ENCODE results near the gene STX11. TPM values are rescaled to one million over a fixed set of nuclear protein-coding genes. Genes with fewer than 3 reads are reported as not detected.

The STX11 gene
- polyA plus RNA-seq, 2 of the 4 experiments (the other 2 are of a cell fraction): 0.36 to 0.78 TPM

DNA sequence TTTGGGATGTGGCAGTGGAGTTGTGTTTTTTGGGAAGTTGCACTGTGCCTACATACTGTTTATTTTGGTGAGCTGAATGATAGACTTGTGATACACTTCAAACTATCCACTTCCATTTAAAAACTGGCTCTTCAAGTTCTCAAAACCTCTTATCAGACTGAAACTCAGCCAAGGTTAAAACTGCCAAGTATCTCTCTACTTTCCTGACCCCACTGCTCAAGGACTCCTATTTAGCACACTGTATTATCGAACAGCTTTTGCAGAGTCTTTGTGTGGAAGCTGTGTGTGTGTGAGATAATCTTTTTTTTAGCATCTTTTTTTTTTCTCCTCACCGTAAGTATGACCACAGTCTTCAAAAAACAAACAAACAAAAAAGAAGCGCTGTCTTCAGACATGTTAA, 21.1 kb downstream of the STX11 start:
- ChIA-PET CTCF (no interaction called here), POLR2A (no interaction called here)
- FAIRE-seq (no peak), ATAC-seq (no peak), DNase-seq (ENCODE audit: low read depth in 1 of 2, low spot score in 1 of 2) (no peak)
- no peaks in the 10 kb centered on the region for H3K4me1 ChIP-seq
- no peak overlapping the region for H3K4me2 ChIP-seq
- TF ChIP-seq CEBPB (IDR thresholded peaks at IDR 0.05) (no peak), EHMT2 (IDR thresholded peaks at IDR 0.05; ENCODE audit: low read depth) (no peak), PHF8 (IDR thresholded peaks at IDR 0.05; ENCODE audit: borderline replicate concordance, low read depth) (no peak), CBX2 (IDR thresholded peaks at IDR 0.05; ENCODE audit: borderline replicate concordance, low read depth) (no peak)
- TF ChIP-seq, protein P1, sequence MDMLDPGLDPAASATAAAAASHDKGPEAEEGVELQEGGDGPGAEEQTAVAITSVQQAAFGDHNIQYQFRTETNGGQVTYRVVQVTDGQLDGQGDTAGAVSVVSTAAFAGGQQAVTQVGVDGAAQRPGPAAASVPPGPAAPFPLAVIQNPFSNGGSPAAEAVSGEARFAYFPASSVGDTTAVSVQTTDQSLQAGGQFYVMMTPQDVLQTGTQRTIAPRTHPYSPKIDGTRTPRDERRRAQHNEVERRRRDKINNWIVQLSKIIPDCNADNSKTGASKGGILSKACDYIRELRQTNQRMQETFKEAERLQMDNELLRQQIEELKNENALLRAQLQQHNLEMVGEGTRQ (IDR thresholded peaks at IDR 0.05): no peak
- H3K27ac ChIP-seq: no peak overlapping the region
- H3K9me3 ChIP-seq: no peaks in the 10 kb centered on the region
- H3K4me3 ChIP-seq: no peak overlapping the region
- WGBS (ENCODE audit: missing lambda C conversion rate): 73% methylated on average over 3 of the region's 3 CpGs

DNA sequence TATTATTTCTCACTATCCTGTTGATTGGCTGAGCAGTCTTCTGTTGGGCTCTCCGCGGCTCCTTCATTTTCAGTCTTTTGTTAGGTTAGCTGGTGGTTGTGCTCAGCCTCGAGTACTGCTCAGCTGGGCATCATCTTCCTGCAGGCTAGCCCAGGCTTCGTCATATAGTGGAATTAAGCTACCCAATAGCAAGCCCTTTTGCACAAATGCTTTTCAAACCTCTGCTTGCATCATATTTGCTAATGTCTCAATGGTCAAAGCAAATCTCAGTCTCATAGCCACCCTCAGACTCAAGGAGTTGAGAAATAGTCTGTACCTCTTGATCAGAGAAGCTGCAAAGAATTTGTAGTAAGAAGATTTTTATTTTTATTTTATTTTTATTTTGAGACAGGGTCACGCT, 23.7 kb downstream of the STX11 start:
- H3K4me2 ChIP-seq: no peak overlapping the region
- ATAC-seq: no peak
- no peak for FAIRE-seq
- H3K4me3 ChIP-seq: no peak overlapping the region
- ChIA-PET POLR2A (no interaction called here), CTCF (interaction anchor here (1.9 kb wide), 1 partner anchor 12 kb away, joined by 4 read pairs; no protein-coding TSS in a partner anchor)
- no peaks in the 10 kb centered on the region for H3K9me3 ChIP-seq
- no peaks in the 10 kb centered on the region for H3K4me1 ChIP-seq
- TF ChIP-seq GATA3 (IDR thresholded peaks at IDR 0.05; ENCODE audit: borderline replicate concordance): no peak
- TF ChIP-seq, protein P2, sequence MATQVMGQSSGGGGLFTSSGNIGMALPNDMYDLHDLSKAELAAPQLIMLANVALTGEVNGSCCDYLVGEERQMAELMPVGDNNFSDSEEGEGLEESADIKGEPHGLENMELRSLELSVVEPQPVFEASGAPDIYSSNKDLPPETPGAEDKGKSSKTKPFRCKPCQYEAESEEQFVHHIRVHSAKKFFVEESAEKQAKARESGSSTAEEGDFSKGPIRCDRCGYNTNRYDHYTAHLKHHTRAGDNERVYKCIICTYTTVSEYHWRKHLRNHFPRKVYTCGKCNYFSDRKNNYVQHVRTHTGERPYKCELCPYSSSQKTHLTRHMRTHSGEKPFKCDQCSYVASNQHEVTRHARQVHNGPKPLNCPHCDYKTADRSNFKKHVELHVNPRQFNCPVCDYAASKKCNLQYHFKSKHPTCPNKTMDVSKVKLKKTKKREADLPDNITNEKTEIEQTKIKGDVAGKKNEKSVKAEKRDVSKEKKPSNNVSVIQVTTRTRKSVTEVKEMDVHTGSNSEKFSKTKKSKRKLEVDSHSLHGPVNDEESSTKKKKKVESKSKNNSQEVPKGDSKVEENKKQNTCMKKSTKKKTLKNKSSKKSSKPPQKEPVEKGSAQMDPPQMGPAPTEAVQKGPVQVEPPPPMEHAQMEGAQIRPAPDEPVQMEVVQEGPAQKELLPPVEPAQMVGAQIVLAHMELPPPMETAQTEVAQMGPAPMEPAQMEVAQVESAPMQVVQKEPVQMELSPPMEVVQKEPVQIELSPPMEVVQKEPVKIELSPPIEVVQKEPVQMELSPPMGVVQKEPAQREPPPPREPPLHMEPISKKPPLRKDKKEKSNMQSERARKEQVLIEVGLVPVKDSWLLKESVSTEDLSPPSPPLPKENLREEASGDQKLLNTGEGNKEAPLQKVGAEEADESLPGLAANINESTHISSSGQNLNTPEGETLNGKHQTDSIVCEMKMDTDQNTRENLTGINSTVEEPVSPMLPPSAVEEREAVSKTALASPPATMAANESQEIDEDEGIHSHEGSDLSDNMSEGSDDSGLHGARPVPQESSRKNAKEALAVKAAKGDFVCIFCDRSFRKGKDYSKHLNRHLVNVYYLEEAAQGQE (IDR thresholded peaks at IDR 0.05): no peak
- no peak for TF ChIP-seq MAZ (IDR thresholded peaks at IDR 0.05; ENCODE audit: borderline replicate concordance, low read depth, low read length)
- TF ChIP-seq CHD4 (IDR thresholded peaks at IDR 0.05; ENCODE audit: borderline replicate concordance): no peak
- TF ChIP-seq EHF (CRISPR knock-in tag; IDR thresholded peaks at IDR 0.05): no peak
- no peak for TF ChIP-seq NPAS2 (CRISPR knock-in tag; IDR thresholded peaks at IDR 0.05; ENCODE audit: borderline replicate concordance)
- TF ChIP-seq ZFP36 (IDR thresholded peaks at IDR 0.05; ENCODE audit: borderline replicate concordance, partially characterized antibody): no peak
- TF ChIP-seq ZSCAN20 (CRISPR knock-in tag; IDR thresholded peaks at IDR 0.05): no peak
- TF ChIP-seq, protein P3, sequence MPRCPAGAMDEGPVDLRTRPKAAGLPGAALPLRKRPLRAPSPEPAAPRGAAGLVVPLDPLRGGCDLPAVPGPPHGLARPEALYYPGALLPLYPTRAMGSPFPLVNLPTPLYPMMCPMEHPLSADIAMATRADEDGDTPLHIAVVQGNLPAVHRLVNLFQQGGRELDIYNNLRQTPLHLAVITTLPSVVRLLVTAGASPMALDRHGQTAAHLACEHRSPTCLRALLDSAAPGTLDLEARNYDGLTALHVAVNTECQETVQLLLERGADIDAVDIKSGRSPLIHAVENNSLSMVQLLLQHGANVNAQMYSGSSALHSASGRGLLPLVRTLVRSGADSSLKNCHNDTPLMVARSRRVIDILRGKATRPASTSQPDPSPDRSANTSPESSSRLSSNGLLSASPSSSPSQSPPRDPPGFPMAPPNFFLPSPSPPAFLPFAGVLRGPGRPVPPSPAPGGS (IDR thresholded peaks at IDR 0.05): no peak
- TF ChIP-seq, protein P4, sequence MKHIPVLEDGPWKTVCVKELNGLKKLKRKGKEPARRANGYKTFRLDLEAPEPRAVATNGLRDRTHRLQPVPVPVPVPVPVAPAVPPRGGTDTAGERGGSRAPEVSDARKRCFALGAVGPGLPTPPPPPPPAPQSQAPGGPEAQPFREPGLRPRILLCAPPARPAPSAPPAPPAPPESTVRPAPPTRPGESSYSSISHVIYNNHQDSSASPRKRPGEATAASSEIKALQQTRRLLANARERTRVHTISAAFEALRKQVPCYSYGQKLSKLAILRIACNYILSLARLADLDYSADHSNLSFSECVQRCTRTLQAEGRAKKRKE (CRISPR knock-in tag; IDR thresholded peaks at IDR 0.05; ENCODE audit: low read depth): no peak
- TF ChIP-seq RNF2 (IDR thresholded peaks at IDR 0.05; ENCODE audit: borderline replicate concordance, low read depth): no peak
- TF ChIP-seq, protein P5, sequence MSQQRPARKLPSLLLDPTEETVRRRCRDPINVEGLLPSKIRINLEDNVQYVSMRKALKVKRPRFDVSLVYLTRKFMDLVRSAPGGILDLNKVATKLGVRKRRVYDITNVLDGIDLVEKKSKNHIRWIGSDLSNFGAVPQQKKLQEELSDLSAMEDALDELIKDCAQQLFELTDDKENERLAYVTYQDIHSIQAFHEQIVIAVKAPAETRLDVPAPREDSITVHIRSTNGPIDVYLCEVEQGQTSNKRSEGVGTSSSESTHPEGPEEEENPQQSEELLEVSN (IDR thresholded peaks at IDR 0.05; ENCODE audit: borderline replicate concordance, low read depth): no peak
- no peak for TF ChIP-seq FOXS1 (CRISPR knock-in tag; IDR thresholded peaks at IDR 0.05)
- no peak for TF ChIP-seq POLR2A (IDR thresholded peaks at IDR 0.05; ENCODE audit: low read length)
- no peak for TF ChIP-seq FOSL2 (IDR thresholded peaks at IDR 0.05)
- no peak for TF ChIP-seq FOSL2 (CRISPR knock-in tag; IDR thresholded peaks at IDR 0.05)
- no peak for TF ChIP-seq CBX2 (IDR thresholded peaks at IDR 0.05; ENCODE audit: borderline replicate concordance, low read depth)
- TF ChIP-seq RFX5 (IDR thresholded peaks at IDR 0.05): no peak
- no peak for DNase-seq (ENCODE audit: low read depth in 1 of 2, low spot score in 1 of 2)
- WGBS (ENCODE audit: missing lambda C conversion rate): 78% methylated on average over 5 of the region's 5 CpGs
- no peak overlapping the region for H3K27ac ChIP-seq

Measured in A549 (cell line).